ENCODE results near the gene PIP5K1C. TPM values are rescaled to one million over a fixed set of nuclear protein-coding genes. Genes with fewer than 3 reads are reported as not detected.

Gene PIP5K1C
- total RNA-seq, 1 donor from 2014 or later: 43.6 TPM

- Histone ChIP-seq H3K27me3 (ENCODE audit: low read depth) (no peaks in the 10 kb centered on the region), H3K27ac (no peak overlapping the region), H3K4me1 (peaks cover 21% of the 10 kb centered on the region), H3K9me3 (no peaks in the 10 kb centered on the region), H3K36me3 (no peaks in the 10 kb centered on the region), H3K4me3 (no peak overlapping the region)
- intact Hi-C loops (cut with DNase I): no loop called here
- peak; percentile 52 for TF ChIP-seq CTCF (IDR thresholded peaks at IDR 0.05)
- peak; percentile 40 to 57 for ATAC-seq
- no peak for DNase-seq
These were observed 7.9 kb downstream of the PIP5K1C start for GRCh38 chr19:3692141-3693024.

GRCh38 chr19:3691726-3692125 is 8.5 kb downstream of the PIP5K1C start:
- DNase-seq: no peak
- H3K27me3 ChIP-seq (ENCODE audit: low read depth): no peaks in the 10 kb centered on the region
- TF ChIP-seq CTCF (IDR thresholded peaks at IDR 0.05): no peak
- no peak overlapping the region for H3K27ac ChIP-seq
- intact Hi-C loops (cut with DNase I): no loop called here
- H3K4me3 ChIP-seq: no peak overlapping the region
- no peaks in the 10 kb centered on the region for H3K9me3 ChIP-seq
- H3K4me1 ChIP-seq: peaks cover 27% of the 10 kb centered on the region
- ATAC-seq: no peak
- H3K36me3 ChIP-seq: no peaks in the 10 kb centered on the region

- DNase-seq: peak; percentile 42
- intact Hi-C loops (cut with DNase I): no loop called here
These were observed 8.9 kb downstream of the PIP5K1C start for GRCh38 chr19:3691372-3691716.

GRCh38 chr19:3690551-3691371 is 9.5 kb downstream of the PIP5K1C start:
- Histone ChIP-seq H3K4me3 (no peak overlapping the region), H3K27ac (no peak overlapping the region), H3K36me3 (no peaks in the 10 kb centered on the region), H3K4me1 (peaks cover 29% of the 10 kb centered on the region), H3K27me3 (ENCODE audit: low read depth) (no peaks in the 10 kb centered on the region), H3K9me3 (no peaks in the 10 kb centered on the region)
- intact Hi-C loops (cut with DNase I): no loop called here
- peak; percentile 45 for DNase-seq
- no peak for ATAC-seq
- TF ChIP-seq CTCF (IDR thresholded peaks at IDR 0.05): no peak

More at GRCh38 chr19:3691372-3691716, 8.9 kb downstream of the PIP5K1C start:
- H3K27ac ChIP-seq: no peak overlapping the region
- no peaks in the 10 kb centered on the region for H3K36me3 ChIP-seq
- H3K9me3 ChIP-seq: no peaks in the 10 kb centered on the region
- H3K4me1 ChIP-seq: peaks cover 29% of the 10 kb centered on the region
- ATAC-seq: no peak
- H3K4me3 ChIP-seq: no peak overlapping the region
- no peaks in the 10 kb centered on the region for H3K27me3 ChIP-seq (ENCODE audit: low read depth)
- no peak for TF ChIP-seq CTCF (IDR thresholded peaks at IDR 0.05)

GRCh38 chr19:3687774-3688706 is 12.2 kb downstream of the PIP5K1C start:
- H3K27ac ChIP-seq: no peak overlapping the region
- peak overlapping the region; percentile 33 for H3K4me3 ChIP-seq
- H3K4me1 ChIP-seq: peaks cover 29% of the 10 kb centered on the region
- TF ChIP-seq CTCF (IDR thresholded peaks at IDR 0.05): no peak
- ATAC-seq (peak; percentile 53 to 56), DNase-seq (peak; percentile 60)
- H3K36me3 ChIP-seq: peaks cover 6% of the 10 kb centered on the region
- no peaks in the 10 kb centered on the region for H3K27me3 ChIP-seq (ENCODE audit: low read depth)
- intact Hi-C loops (cut with DNase I): no loop called here
- H3K9me3 ChIP-seq: peaks cover 7% of the 10 kb centered on the region
